H1 (cell line): ENCODE measurements around the gene LY86. TPM values are rescaled to one million over a fixed set of nuclear protein-coding genes. Genes with fewer than 3 reads are reported as not detected.

ENCODE experiments used
- CTCF ChIA-PET: fragments of 300-600 bp; sonication (Branson Sonifier 250); formaldehyde crosslinking; loops from one replicate; lab custom pipeline; 2021; ENCODE audit not compliant: partially characterized antibody; lab: Charles Lee
- POLR2A ChIA-PET: fragments of 300-600 bp; sonication (Branson Sonifier 250); formaldehyde crosslinking; loops from one replicate; lab custom pipeline; 2021; ENCODE audit warnings: inconsistent platforms; ENCODE audit not compliant: partially characterized antibody; lab: Charles Lee
- DNase-seq, 2 experiments: peaks; one replicate each; pipeline versions ENCODE4 v3.0.0 to v3.0.0-alpha.2; 2010 to 2022; ENCODE audit warnings: low spot score in 2 of 2, low read depth in 1 of 2, mixed read lengths in 1 of 2
- FAIRE-seq: peaks from 2 replicates; lab custom pipeline; 2011; peaks lifted over from hg19 to GRCh38; lab: Jason Lieb, UNC
- H2AFZ ChIP-seq: 2 replicates; pipeline ENCODE4 v1.8.1; 2012; ENCODE audit warnings: low read length, inconsistent platforms
- H2AK5ac ChIP-seq: 2 replicates; pipeline ENCODE4 v1.6.1; 2013; ENCODE audit warnings: low read depth, low read length
- H2BK120ac ChIP-seq: replicated peaks from 2 replicates; pipeline ENCODE3; 2013; ENCODE audit warnings: low read depth, low read length, inconsistent platforms
- H2BK12ac ChIP-seq: 2 replicates; pipeline ENCODE4 v1.6.1; 2013; ENCODE audit warnings: low read depth, low read length
- H2BK15ac ChIP-seq: 2 replicates; pipeline ENCODE4 v1.6.1; 2013; ENCODE audit warnings: low read length
- H2BK20ac ChIP-seq: 2 replicates; pipeline ENCODE4 v1.6.1; 2013; ENCODE audit warnings: low read length
- H2BK5ac ChIP-seq: 2 replicates; pipeline ENCODE4 v1.6.1; 2013; ENCODE audit warnings: low read depth, low read length
- H3K14ac ChIP-seq: 2 replicates; pipeline ENCODE4 v1.6.1; 2013; ENCODE audit warnings: inconsistent platforms; ENCODE audit not compliant: insufficient read length
- H3K18ac ChIP-seq: 2 replicates; pipeline ENCODE4 v1.6.1; 2013; ENCODE audit warnings: low read length; ENCODE audit errors: extremely low read depth
- H3K23ac ChIP-seq: 2 replicates; pipeline ENCODE4 v1.6.1; 2013; ENCODE audit warnings: inconsistent platforms; ENCODE audit not compliant: insufficient read length
- H3K23me2 ChIP-seq: 2 replicates; pipeline ENCODE4 v1.6.1; 2013; ENCODE audit warnings: low read depth, low read length
- H3K27ac ChIP-seq: 2 replicates; pipeline ENCODE4 v1.6.1; 2011; ENCODE audit warnings: low read depth, low read length, inconsistent platforms
- H3K27me3 ChIP-seq, 4 experiments: replicated peaks in 1 of 4; 1 replicate in 1 of 4; 2 replicates in 3 of 4; pipeline versions ENCODE4 v1.6.1 to v1.8.1; 2011 to 2013; ENCODE audit warnings: low read length in 3 of 4, mild to moderate bottlenecking in 3 of 4, inconsistent platforms in 2 of 4, mixed read lengths in 2 of 4, moderate library complexity in 1 of 4; ENCODE audit not compliant: control insufficient read depth in 3 of 4, insufficient read depth in 3 of 4; ENCODE audit errors: extremely low read depth in 1 of 4
- H3K36me3 ChIP-seq, 4 experiments: 2 replicates each; pipeline versions ENCODE4 v1.6.1 to v1.8.1; 2011 to 2013; ENCODE audit warnings: mild to moderate bottlenecking in 4 of 4, low read length in 3 of 4, moderate library complexity in 2 of 4, control low read depth in 1 of 4, inconsistent platforms in 1 of 4; ENCODE audit not compliant: insufficient read depth in 4 of 4, control insufficient read depth in 2 of 4
- H3K4ac ChIP-seq: replicated peaks from 2 replicates; pipeline ENCODE3; 2013; ENCODE audit warnings: low read length, low read depth, mixed read lengths, inconsistent platforms; ENCODE audit not compliant: insufficient read length
- H3K4me1 ChIP-seq, 4 experiments: replicated peaks in 1 of 4; 1 replicate in 1 of 4; 2 replicates in 3 of 4; pipeline versions ENCODE4 v1.6.1 to v1.8.1; 2011 to 2013; ENCODE audit warnings: low read length in 3 of 4, inconsistent platforms in 2 of 4, mixed read lengths in 1 of 4; ENCODE audit not compliant: insufficient read depth in 4 of 4, control insufficient read depth in 3 of 4
- H3K4me2 ChIP-seq, 2 experiments: 2 replicates each; pipeline versions ENCODE4 v1.6.1 to v1.8.1; 2011 to 2013; ENCODE audit warnings: low read depth in 2 of 2, low read length in 2 of 2, control low read depth in 1 of 2, inconsistent platforms in 1 of 2, mild to moderate bottlenecking in 1 of 2; ENCODE audit not compliant: insufficient read depth in 1 of 2
- H3K4me3 ChIP-seq, 4 experiments: fragments of 200-600, 300-600 bp in 1 of 4; sonication (generic), shearing (Covaris generic), sonication (Bioruptor Twin) in 1 of 4; 2 replicates each; pipeline versions ENCODE4 v1.5.1 to v1.8.1; 2011 to 2016; ENCODE audit warnings: low read length in 4 of 4, low read depth in 3 of 4, control low read depth in 2 of 4, inconsistent platforms in 2 of 4, mild to moderate bottlenecking in 2 of 4, mixed read lengths in 1 of 4, moderate library complexity in 1 of 4; ENCODE audit not compliant: insufficient read depth in 2 of 4; ENCODE audit errors: extremely low read depth in 1 of 4
- H3K56ac ChIP-seq: replicated peaks from 2 replicates; pipeline ENCODE3; 2013; ENCODE audit warnings: low read depth, mild to moderate bottlenecking, mixed read lengths, low read length, inconsistent platforms; ENCODE audit not compliant: insufficient read length
- H3K79me1 ChIP-seq: 2 replicates; pipeline ENCODE4 v1.6.1; 2013; ENCODE audit warnings: low read depth, low read length, control low read depth
- H3K79me2 ChIP-seq, 2 experiments: 2 replicates each; pipeline versions ENCODE4 v1.6.1 to v1.8.1; 2012 to 2013; ENCODE audit warnings: low read length in 2 of 2, mild to moderate bottlenecking in 2 of 2, inconsistent platforms in 1 of 2; ENCODE audit not compliant: insufficient read depth in 2 of 2, control insufficient read depth in 1 of 2
- H3K9ac ChIP-seq, 4 experiments: replicated peaks in 1 of 4; 1 replicate in 1 of 4; 2 replicates in 3 of 4; pipeline versions ENCODE4 v1.6.1 to v1.8.1; 2011 to 2013; ENCODE audit warnings: low read depth in 3 of 4, low read length in 3 of 4, control low read depth in 2 of 4, mild to moderate bottlenecking in 2 of 4, moderate library complexity in 2 of 4, inconsistent platforms in 1 of 4; ENCODE audit errors: extremely low read depth in 1 of 4
- H3K9me3 ChIP-seq, 2 experiments: 2 replicates each; pipeline versions ENCODE4 v1.6.1 to v1.8.1; 2012 to 2013; ENCODE audit warnings: mild to moderate bottlenecking in 2 of 2, moderate library complexity in 2 of 2, control low read depth in 1 of 2, inconsistent platforms in 1 of 2, low read depth in 1 of 2, low read length in 1 of 2, mixed read lengths in 1 of 2; ENCODE audit not compliant: insufficient read depth in 2 of 2
- H4K20me1 ChIP-seq, 2 experiments: replicated peaks in 1 of 2; 2 replicates each; pipeline versions ENCODE3 to v1.8.1; 2011 to 2013; ENCODE audit warnings: inconsistent platforms in 2 of 2, low read length in 2 of 2, mild to moderate bottlenecking in 1 of 2; ENCODE audit not compliant: insufficient read depth in 2 of 2, control insufficient read depth in 1 of 2
- H4K5ac ChIP-seq: 2 replicates; pipeline ENCODE4 v1.6.1; 2013; ENCODE audit warnings: low read length, low read depth, mixed read lengths, inconsistent platforms; ENCODE audit not compliant: insufficient read length
- H4K8ac ChIP-seq: 2 replicates; pipeline ENCODE4 v1.8.0; 2013; ENCODE audit warnings: mild to moderate bottlenecking, moderate library complexity, low read length, inconsistent platforms; ENCODE audit not compliant: insufficient read depth; ENCODE audit errors: extremely low read depth
- H4K91ac ChIP-seq: replicated peaks from 2 replicates; pipeline ENCODE3; 2013; ENCODE audit warnings: low read length, mixed read lengths, inconsistent platforms; ENCODE audit not compliant: insufficient read length
- HDAC2 ChIP-seq, 2 experiments: fragments of 300-600 bp in 1 of 2; sonication (generic) in 1 of 2; IDR thresholded peaks; 2 replicates each; pipeline ENCODE4 v1.6.1; 2011 to 2012; ENCODE audit warnings: low read depth in 2 of 2, low read length in 2 of 2, mild to moderate bottlenecking in 2 of 2, moderate library complexity in 2 of 2, borderline replicate concordance in 1 of 2, inconsistent platforms in 1 of 2
- SIRT6 ChIP-seq: IDR thresholded peaks from one replicate; pipeline ENCODE4 v1.7.1; 2012; ENCODE audit warnings: low read length, inconsistent platforms
- SP2 ChIP-seq: IDR thresholded peaks from 2 replicates; pipeline ENCODE4 v1.6.1; 2012; ENCODE audit warnings: mild to moderate bottlenecking, low read length, inconsistent platforms
- SP4 ChIP-seq: IDR thresholded peaks from 2 replicates; pipeline ENCODE4 v1.6.1; 2012; ENCODE audit warnings: low read length, inconsistent platforms
- ZNF274 ChIP-seq: IDR thresholded peaks from 2 replicates; pipeline ENCODE4 v1.7.0; 2012; ENCODE audit warnings: low read length, borderline replicate concordance; ENCODE audit errors: extremely low read depth
- WGBS, 2 experiments: shearing (Covaris generic) in 1 of 2; methylation state at CpG; one replicate each; pipeline versions ENCODE4 v1.1.6 to v1.1.7; 2013 to 2015; ENCODE audit warnings: low lambda C conversion rate in 2 of 2, mixed read lengths in 2 of 2, inconsistent platforms in 1 of 2, low coverage in 1 of 2, missing lambda C conversion rate in 1 of 2; ENCODE audit not compliant: insufficient replicate concordance in 2 of 2, insufficient coverage in 1 of 2, insufficient read length in 1 of 2; ENCODE audit errors: extremely low coverage in 1 of 2, missing lambda C conversion rate in 1 of 2; 5-methylcytosine and 5-hydroxymethylcytosine counted together
- polyA plus RNA-seq, 7 experiments: library from polyadenylated mRNA; depleted of rRNA in 3 of 7; stranded (reverse) in 5 of 7; unstranded in 2 of 7; fragments of >200 nt in 5 of 7; fragments of 200-250 nt in 2 of 7; gene quantifications; 1 replicate in 5 of 7; 2 replicates in 1 of 7; 4 replicates in 1 of 7; pipeline versions ENCODE4 v1.2.1 to v1.2.3, GENCODE V29; 2011 to 2013; ENCODE audit warnings: missing spikeins in 2 of 7, mixed read lengths in 2 of 7
- total RNA-seq: library from RNA; stranded (reverse); fragmentation: NEBNext Ultra II Directional; extraction: Animal tissue kit (Norgen Biotek cat#: 25700); gene quantifications from 2 replicates; pipeline ENCODE4 v1.2.1, GENCODE V29; 2021

Gene LY86
- total and polyA plus RNA-seq, 2 of the 8 experiments (the other 6 are each of a cell fraction or from before 2014, with no cell fraction given) = not detected

DNA sequence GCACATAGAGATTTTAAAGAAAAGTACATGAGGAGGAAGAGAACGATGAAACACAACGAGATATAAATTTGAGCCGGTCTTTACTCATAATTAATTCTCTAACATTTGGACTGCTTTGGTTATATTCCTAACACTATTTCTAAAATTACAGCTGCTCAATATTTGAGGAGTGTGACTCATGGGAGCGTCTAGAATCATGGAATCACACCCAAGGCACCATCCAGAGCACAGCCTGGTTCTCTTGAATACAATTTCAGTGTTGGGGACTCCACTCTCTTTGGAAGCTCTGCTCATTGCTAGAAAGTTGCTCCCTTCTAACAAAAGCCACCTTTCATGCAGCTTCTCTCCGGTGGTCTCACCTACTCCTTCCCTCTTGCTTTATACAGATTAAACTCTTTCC, 64.4 kb downstream of the LY86 start:
- no peak overlapping the region for H4K8ac ChIP-seq
- peaks cover 0 to 4% of the 10 kb centered on the region in 2 experiments; a peak in 1 of 4 replicates for H3K9me3 ChIP-seq
- no peak overlapping the region for H3K4me3 ChIP-seq
- H3K36me3 ChIP-seq = no peaks in the 10 kb centered on the region
- no peaks in the 10 kb centered on the region for H3K79me1 ChIP-seq
- H2AFZ ChIP-seq = no peak overlapping the region
- H3K23ac ChIP-seq = no peak overlapping the region
- H3K56ac ChIP-seq = no peak overlapping the region
- H2BK120ac ChIP-seq = no peak overlapping the region
- H3K18ac ChIP-seq = no peak overlapping the region
- H3K4me2 ChIP-seq = no peak overlapping the region
- CTCF ChIA-PET = interaction anchor here (1.4 kb wide), 1 partner anchor 22 kb away, joined by 5 read pairs; no protein-coding TSS in a partner anchor
- no peak for TF ChIP-seq HDAC2 (IDR thresholded peaks at IDR 0.05; ENCODE audit: borderline replicate concordance in 1 of 2, low read depth in 2 of 2, low read length in 2 of 2)
- no peak for TF ChIP-seq ZNF274
- TF ChIP-seq SP2 = no peak
- TF ChIP-seq SP4 = no peak
- no peak for TF ChIP-seq SIRT6
- TF ChIP-seq, all 59 proteins: peak for 0
- FAIRE-seq (no peak), DNase-seq (no peak)
- H2BK20ac ChIP-seq = no peak overlapping the region
- H2BK15ac ChIP-seq = no peak overlapping the region
- no peak overlapping the region for H2BK5ac ChIP-seq
- WGBS, 2 experiments = 92% methylated on average over 5 of the region's 5 CpGs; no CpG with 5 or more reads in 1 of the 2 experiments
- no peak overlapping the region for H2BK12ac ChIP-seq
- no peak overlapping the region for H3K27ac ChIP-seq
- H3K9ac ChIP-seq = no peak overlapping the region
- no peaks in the 10 kb centered on the region for H4K20me1 ChIP-seq
- no peak overlapping the region for H3K14ac ChIP-seq
- H4K91ac ChIP-seq = no peak overlapping the region
- peaks cover 0 to 17% (median 3%) of the 10 kb centered on the region in 4 experiments; a peak in 4 of 7 replicates for H3K27me3 ChIP-seq
- H3K79me2 ChIP-seq = no peaks in the 10 kb centered on the region
- H4K5ac ChIP-seq = no peak overlapping the region
- POLR2A ChIA-PET = interaction anchor here (0.9 kb wide), 1 partner anchor 106 kb away, joined by 3 read pairs; no protein-coding TSS in a partner anchor
- peaks cover 0 to 5% (median 0%) of the 10 kb centered on the region in 4 experiments; a peak in 1 of 7 replicates for H3K4me1 ChIP-seq
- no peak overlapping the region for H3K4ac ChIP-seq
- H3K23me2 ChIP-seq = no peaks in the 10 kb centered on the region; the same call in 1 of the 2 replicates
- no peak overlapping the region for H2AK5ac ChIP-seq
